CD4-positive, alpha-beta memory T cell (primary cell): ENCODE data around the gene UBE2G2. TPM values are rescaled to one million over a fixed set of nuclear protein-coding genes. Genes with fewer than 3 reads are reported as not detected.

ENCODE experiments used
- CTCF ChIA-PET: fragments of 350-600 bp; sonication (Branson Sonifier 250); formaldehyde crosslinking; loops from one replicate; lab custom pipeline; 2021; ENCODE audit warnings: inconsistent platforms; ENCODE audit not compliant: partially characterized antibody; lab: Charles Lee
- POLR2A ChIA-PET: fragments of 350-600 bp; sonication (Branson Sonifier 250); formaldehyde crosslinking; loops from one replicate; lab custom pipeline; 2021; ENCODE audit not compliant: partially characterized antibody; lab: Charles Lee
- DNase-seq, 5 donors: peaks; one replicate each; pipeline versions ENCODE4 v3.0.0 to v3.0.0-alpha.2; 2020 to 2022; ENCODE audit warnings: mixed read lengths in 1 of 5
- H3K27ac ChIP-seq: one replicate; pipeline ENCODE4 v1.7.0; 2013; ENCODE audit warnings: low read depth, low read length
- H3K27me3 ChIP-seq: 2 replicates; pipeline ENCODE4 v1.7.0; 2013; ENCODE audit warnings: mild to moderate bottlenecking, low read length, moderate library complexity; ENCODE audit not compliant: insufficient read depth
- H3K36me3 ChIP-seq: 2 replicates; pipeline ENCODE4 v1.7.0; 2013; ENCODE audit warnings: mild to moderate bottlenecking, low read length, moderate library complexity; ENCODE audit not compliant: insufficient read depth
- H3K4me1 ChIP-seq: 2 replicates; pipeline ENCODE4 v1.7.0; 2013; ENCODE audit warnings: mild to moderate bottlenecking, low read length, moderate library complexity; ENCODE audit not compliant: insufficient read depth
- H3K4me3 ChIP-seq, 2 donors: one replicate each; pipeline ENCODE4 v1.7.0; 2013; ENCODE audit warnings: low read length in 2 of 2, mild to moderate bottlenecking in 1 of 2
- H3K9me3 ChIP-seq, 2 donors: one replicate each; pipeline ENCODE4 v1.7.0; 2013; ENCODE audit warnings: low read length in 2 of 2, control low read depth in 1 of 2; ENCODE audit not compliant: control insufficient read depth in 1 of 2
- H3K27ac Mint-ChIP-seq, 7 donors: one replicate each; pipeline ENCODE4 v1.8.0; 2020 to 2021; ENCODE audit warnings: mixed read lengths in 7 of 7, mild to moderate bottlenecking in 6 of 7, inconsistent platforms in 3 of 7, moderate library complexity in 3 of 7
- H3K27me3 Mint-ChIP-seq, 2 donors: one replicate each; pipeline ENCODE4 v1.8.0; 2020 to 2021; ENCODE audit warnings: mixed read lengths in 2 of 2
- H3K36me3 Mint-ChIP-seq, 2 donors: one replicate each; pipeline ENCODE4 v1.8.0; 2020 to 2021; ENCODE audit warnings: mixed read lengths in 2 of 2, inconsistent platforms in 1 of 2, mild to moderate bottlenecking in 1 of 2
- H3K4me1 Mint-ChIP-seq, 4 donors: one replicate each; pipeline ENCODE4 v1.8.0; 2020 to 2021; ENCODE audit warnings: mixed read lengths in 4 of 4, mild to moderate bottlenecking in 1 of 4
- H3K4me3 Mint-ChIP-seq, 8 donors: one replicate each; pipeline ENCODE4 v1.8.0; 2020 to 2021; ENCODE audit warnings: mixed read lengths in 8 of 8, mild to moderate bottlenecking in 7 of 8, moderate library complexity in 6 of 8, inconsistent platforms in 3 of 8
- H3K9me3 Mint-ChIP-seq, 8 donors: one replicate each; pipeline ENCODE4 v1.8.0; 2020 to 2021; ENCODE audit warnings: mixed read lengths in 8 of 8, mild to moderate bottlenecking in 5 of 8, inconsistent platforms in 3 of 8, moderate library complexity in 1 of 8
- intact Hi-C: fragments of 100-400 bp; cut with micrococcal nuclease; formaldehyde crosslinking; loops from one replicate; pipeline ENCODE4 v1.15.1; 2023
- polyA plus RNA-seq, 2 donors: library from polyadenylated mRNA; unstranded; fragments of 300-500 nt; fragmentation: Illumina TruSeq; gene quantifications; one replicate each; pipeline ENCODE4 v1.2.3, GENCODE V29; 2021
- total RNA-seq, 2 experiments: library from RNA; stranded (reverse); gene quantifications; one replicate each; pipeline ENCODE4 v1.2.3, GENCODE V29; 2021

UBE2G2 gene
- total and polyA plus RNA-seq, 4 experiments from 2014 or later = 51.8 to 131 (median 95.4) TPM

- Histone ChIP-seq H3K4me3 (no peak overlapping the region), H3K9me3 (no peaks in the 10 kb centered on the region), H3K27me3 (no peaks in the 10 kb centered on the region), H3K27ac (no peak overlapping the region), H3K36me3 (peaks cover 24% of the 10 kb centered on the region), H3K4me1 (peaks cover 12% of the 10 kb centered on the region)
- POLR2A ChIA-PET = interaction anchor here (2.0 kb wide), 1 partner anchor 9 kb away, joined by 6 read pairs; no protein-coding TSS in a partner anchor
- H3K27me3 Mint-ChIP-seq = no peaks in the 10 kb centered on the region
- CTCF ChIA-PET = interaction anchor here (1.1 to 1.7 kb wide), 2 partner anchors 12 to 13 kb away, joined by 3 to 8 read pairs; partner anchors contain the start of gene SUMO3
- H3K4me3 Mint-ChIP-seq = no peak overlapping the region
- H3K36me3 Mint-ChIP-seq = peaks cover 32 to 44% of the 10 kb centered on the region in 2 donors
- H3K9me3 Mint-ChIP-seq = no peaks in the 10 kb centered on the region
- intact Hi-C loops = loop anchor here (10.0 kb wide), 1 partner anchor 269 kb away; the partner anchor contains the start of gene ADARB1
- no peak for DNase-seq
- H3K27ac Mint-ChIP-seq = peak overlapping the region in 1 of 7 donors; percentile 41
- H3K4me1 Mint-ChIP-seq = peaks cover 12 to 23% (median 15%) of the 10 kb centered on the region in 4 donors
These were observed 4.2 kb upstream of the UBE2G2 start for GRCh38 chr21:44805859-44806258.

- no peaks in the 10 kb centered on the region for H3K9me3 ChIP-seq
- H3K27ac Mint-ChIP-seq = peak overlapping the region in 2 of 7 donors; percentile 23 to 31
- no peaks in the 10 kb centered on the region for H3K27me3 Mint-ChIP-seq
- CTCF ChIA-PET = interaction anchor here (1.1 to 1.7 kb wide), 3 partner anchors 10 to 12 kb away, joined by 3 to 8 read pairs (median 3); partner anchors contain the start of gene SUMO3
- POLR2A ChIA-PET = interaction anchor here (0.5 to 2.0 kb wide), 2 partner anchors 10 to 270 kb away, joined by 3 to 6 read pairs; no protein-coding TSS in a partner anchor
- intact Hi-C loops = loop anchor here (10.0 kb wide), 1 partner anchor 270 kb away; the partner anchor contains the start of gene ADARB1
- peaks cover 0 to 2% (median 0%) of the 10 kb centered on the region in 8 donors for H3K9me3 Mint-ChIP-seq
- H3K27me3 ChIP-seq = no peaks in the 10 kb centered on the region
- H3K36me3 Mint-ChIP-seq = peaks cover 31 to 44% of the 10 kb centered on the region in 2 donors
- H3K36me3 ChIP-seq = peaks cover 19% of the 10 kb centered on the region
- H3K4me1 Mint-ChIP-seq = peaks cover 16 to 25% (median 20%) of the 10 kb centered on the region in 4 donors
- no peak overlapping the region for H3K4me3 ChIP-seq
- H3K27ac ChIP-seq = no peak overlapping the region
- H3K4me1 ChIP-seq = peaks cover 18% of the 10 kb centered on the region
- no peak overlapping the region for H3K4me3 Mint-ChIP-seq
- DNase-seq = no peak
These were observed 3.6 kb upstream of the UBE2G2 start for GRCh38 chr21:44805226-44805625.

- intact Hi-C loops = loop anchor here (10.0 kb wide), 1 partner anchor 270 kb away; the partner anchor contains the start of gene ADARB1
These were observed 3.1 kb upstream of the UBE2G2 start for GRCh38 chr21:44804762-44805161.

DNA sequence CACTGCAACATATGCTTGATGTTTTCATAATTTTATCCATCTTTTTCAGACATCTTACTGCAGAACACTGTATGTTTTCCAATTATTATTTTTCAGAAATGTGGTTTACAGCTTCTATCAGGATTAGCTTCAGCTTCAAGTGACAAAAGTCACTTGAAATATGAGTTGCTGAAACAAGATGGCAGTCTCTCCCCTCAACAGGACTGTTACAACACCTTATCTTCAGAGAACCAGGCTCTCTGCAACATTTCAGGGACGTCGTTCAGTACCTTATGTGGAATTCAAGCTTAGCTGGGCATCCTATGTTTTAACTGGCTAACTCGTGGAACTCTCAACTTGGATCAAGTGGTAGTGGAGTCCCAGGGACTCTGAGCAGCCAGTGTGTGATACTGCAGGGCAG lies 2.0 kb upstream of the UBE2G2 start:
- peaks cover 0 to 2% (median 0%) of the 10 kb centered on the region in 8 donors for H3K9me3 Mint-ChIP-seq
- Histone ChIP-seq H3K27ac (no peak overlapping the region), H3K4me3 (no peak overlapping the region), H3K4me1 (peaks cover 30% of the 10 kb centered on the region), H3K9me3 (no peaks in the 10 kb centered on the region), H3K36me3 (peaks cover 18% of the 10 kb centered on the region), H3K27me3 (no peaks in the 10 kb centered on the region)
- H3K4me1 Mint-ChIP-seq = peaks cover 25 to 38% (median 32%) of the 10 kb centered on the region in 4 donors
- peak overlapping the region in 6 of 8 donors; percentile 59 to 90 (median 86) for H3K4me3 Mint-ChIP-seq
- ChIA-PET CTCF (no interaction called here), POLR2A (interaction anchor here (5.6 kb wide), 1 partner anchor 128 kb away, joined by 53 read pairs; no protein-coding TSS in a partner anchor)
- H3K27me3 Mint-ChIP-seq = no peaks in the 10 kb centered on the region
- intact Hi-C loops = loop anchor here (10.0 kb wide), 1 partner anchor 271 kb away; the partner anchor contains the start of gene ADARB1
- no peak for DNase-seq
- peaks cover 19 to 45% of the 10 kb centered on the region in 2 donors for H3K36me3 Mint-ChIP-seq
- peak overlapping the region in 1 of 7 donors; percentile 12 for H3K27ac Mint-ChIP-seq

More at GRCh38 chr21:44804762-44805161, 3.1 kb upstream of the UBE2G2 start:
- no peak for DNase-seq
- peaks cover 28 to 43% of the 10 kb centered on the region in 2 donors for H3K36me3 Mint-ChIP-seq
- no peaks in the 10 kb centered on the region for H3K27me3 ChIP-seq
- CTCF ChIA-PET = interaction anchor here (1.3 to 1.7 kb wide), 2 partner anchors 10 to 11 kb away, joined by 3 to 8 read pairs; no protein-coding TSS in a partner anchor
- no peak overlapping the region for H3K27ac ChIP-seq
- POLR2A ChIA-PET = interaction anchor here (0.5 to 2.0 kb wide), 3 partner anchors 10 to 269 kb away, joined by 3 to 6 read pairs (median 3); no protein-coding TSS in a partner anchor
- no peak overlapping the region for H3K4me3 ChIP-seq
- H3K4me3 Mint-ChIP-seq = no peak overlapping the region
- H3K9me3 ChIP-seq = no peaks in the 10 kb centered on the region
- peak overlapping the region in 2 of 7 donors; percentile 23 to 31 for H3K27ac Mint-ChIP-seq
- H3K36me3 ChIP-seq = peaks cover 15% of the 10 kb centered on the region
- peaks cover 0 to 2% (median 0%) of the 10 kb centered on the region in 8 donors for H3K9me3 Mint-ChIP-seq
- peaks cover 20 to 30% (median 24%) of the 10 kb centered on the region in 4 donors for H3K4me1 Mint-ChIP-seq
- no peaks in the 10 kb centered on the region for H3K27me3 Mint-ChIP-seq
- H3K4me1 ChIP-seq = peaks cover 23% of the 10 kb centered on the region

GRCh38 chr21:44802396-44803153 lies 955 bp upstream of the UBE2G2 start:
- Mint-ChIP-seq H3K36me3 (peaks cover 22 to 49% of the 10 kb centered on the region in 2 donors), H3K27me3 (no peaks in the 10 kb centered on the region), H3K4me1 (peaks cover 29 to 47% (median 38%) of the 10 kb centered on the region in 4 donors), H3K4me3 (peak overlapping the region; percentile 86 to 91 (median 90)), H3K9me3 (peaks cover 0 to 2% (median 0%) of the 10 kb centered on the region in 8 donors), H3K27ac (peak overlapping the region; percentile 53 to 91 (median 86))
- Histone ChIP-seq H3K4me3 (peak overlapping the region; percentile 48 to 84), H3K27ac (peak overlapping the region; percentile 57), H3K36me3 (peaks cover 17% of the 10 kb centered on the region), H3K27me3 (no peaks in the 10 kb centered on the region), H3K9me3 (no peaks in the 10 kb centered on the region), H3K4me1 (peaks cover 30% of the 10 kb centered on the region)
- no peak for DNase-seq
- POLR2A ChIA-PET = interaction anchor here (1.2 to 5.6 kb wide), 17 partner anchors 9 to 502 kb away, joined by 3 to 82 read pairs (median 7); partner anchors contain the start of genes ITGB2, PTTG1IP, SLX9 and SUMO3
- intact Hi-C loops = loop anchor here (10.0 kb wide), 1 partner anchor 272 kb away; the partner anchor contains the start of gene ADARB1
- CTCF ChIA-PET = interaction anchor here (1.1 to 5.6 kb wide), 13 partner anchors 9 to 322 kb away, joined by 3 to 82 read pairs (median 12); partner anchors contain the start of gene PTTG1IP

DNA sequence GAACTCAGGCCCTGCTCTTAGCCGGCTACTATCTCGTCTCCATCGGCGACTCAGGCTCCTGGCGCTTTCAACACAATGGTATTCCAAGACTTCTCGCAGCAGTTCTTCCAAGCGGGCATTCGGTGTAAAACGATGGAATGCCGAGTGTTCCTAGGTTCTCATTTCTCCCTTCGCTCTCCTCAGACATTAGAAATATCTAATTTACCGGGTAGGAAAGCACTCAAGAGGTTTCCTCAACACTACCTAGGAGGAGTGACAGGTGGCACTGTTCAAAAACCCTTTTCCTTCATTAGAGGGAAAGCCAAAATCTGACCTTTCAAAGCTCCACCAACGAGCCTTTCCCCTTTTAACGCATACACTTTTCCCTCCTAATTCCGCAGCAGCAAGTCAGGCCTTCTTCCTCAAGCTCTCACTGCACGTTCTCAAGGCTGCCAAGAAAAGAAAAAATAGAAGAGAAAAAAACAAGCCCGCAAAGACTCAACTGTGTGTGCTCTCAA lies 601 bp downstream of the UBE2G2 start:
- Histone ChIP-seq H3K4me1 (peaks cover 30% of the 10 kb centered on the region), H3K27me3 (no peaks in the 10 kb centered on the region), H3K27ac (peak overlapping the region; percentile 57), H3K36me3 (peaks cover 12% of the 10 kb centered on the region), H3K4me3 (peak overlapping the region; percentile 48 to 84), H3K9me3 (no peaks in the 10 kb centered on the region)
- peaks cover 35 to 57% (median 47%) of the 10 kb centered on the region in 4 donors for H3K4me1 Mint-ChIP-seq
- peak; percentile 45 to 53 (median 49) for DNase-seq
- no peaks in the 10 kb centered on the region for H3K27me3 Mint-ChIP-seq
- H3K9me3 Mint-ChIP-seq = peaks cover 0 to 2% (median 0%) of the 10 kb centered on the region in 8 donors
- ChIA-PET CTCF (interaction anchor here (1.0 to 5.6 kb wide), 31 partner anchors 8 to 327 kb away, joined by 3 to 82 read pairs (median 5); partner anchors contain the start of genes ITGB2, KRTAP12-3, PTTG1IP and SUMO3), POLR2A (interaction anchor here (0.7 to 5.6 kb wide), 22 partner anchors 8 to 500 kb away, joined by 3 to 82 read pairs (median 6); partner anchors contain the start of genes CFAP410, PTTG1IP, SLX9 and SUMO3)
- intact Hi-C loops = loop anchor here (1.0 to 10.0 kb wide), 8 partner anchors 16 to 327 kb away; partner anchors contain the start of gene ADARB1
- peak overlapping the region; percentile 88 to 99 (median 98) for H3K27ac Mint-ChIP-seq
- peaks cover 16 to 49% of the 10 kb centered on the region in 2 donors for H3K36me3 Mint-ChIP-seq
- H3K4me3 Mint-ChIP-seq = peak overlapping the region; percentile 95 to 100 (median 98)
